Trophoblast cell (in vitro differentiated cells and primary cell): ENCODE data around the gene SMOC2.

Experiments
- DNase-seq, 2 donors: peaks; one replicate each; pipeline ENCODE4 v3.0.0-alpha.2; 2016
- H2AFZ ChIP-seq: 2 replicates; pipeline ENCODE4 v1.6.1; 2013; ENCODE audit warnings: low read length, moderate library complexity, mild to moderate bottlenecking; ENCODE audit not compliant: insufficient read depth, poor library complexity
- H2AK5ac ChIP-seq: 2 replicates; pipeline ENCODE4 v1.6.1; 2013; ENCODE audit warnings: mild to moderate bottlenecking, low read length
- H2BK120ac ChIP-seq: 2 replicates; pipeline ENCODE4 v1.6.1; 2013; ENCODE audit warnings: low read length, mild to moderate bottlenecking, moderate library complexity; ENCODE audit not compliant: insufficient read depth, poor library complexity
- H2BK12ac ChIP-seq: 2 replicates; pipeline ENCODE4 v1.6.1; 2013; ENCODE audit warnings: mild to moderate bottlenecking, low read length, moderate library complexity
- H2BK5ac ChIP-seq: 2 replicates; pipeline ENCODE4 v1.6.1; 2013; ENCODE audit warnings: low read length, low read depth, moderate library complexity, mild to moderate bottlenecking; ENCODE audit not compliant: poor library complexity
- H3K14ac ChIP-seq: 2 replicates; pipeline ENCODE4 v1.6.1; 2013; ENCODE audit warnings: mild to moderate bottlenecking, low read length
- H3K18ac ChIP-seq: 2 replicates; pipeline ENCODE4 v1.6.1; 2013; ENCODE audit warnings: mild to moderate bottlenecking, low read length
- H3K23ac ChIP-seq: 2 replicates; pipeline ENCODE4 v1.6.1; 2013; ENCODE audit warnings: low read length
- H3K27ac ChIP-seq: 2 replicates; pipeline ENCODE4 v1.5.1; 2013; ENCODE audit warnings: low read depth, mild to moderate bottlenecking, inconsistent platforms, low read length, moderate library complexity
- H3K27me3 ChIP-seq: 2 replicates; pipeline ENCODE4 v1.6.1; 2013; ENCODE audit warnings: inconsistent platforms, mild to moderate bottlenecking, low read length, moderate library complexity; ENCODE audit not compliant: insufficient read depth
- H3K36me3 ChIP-seq, 2 experiments: 1 replicate in 1 of 2; 2 replicates in 1 of 2; pipeline ENCODE4 v1.6.1; 2013; ENCODE audit warnings: low read length in 2 of 2, mild to moderate bottlenecking in 2 of 2, moderate library complexity in 1 of 2; ENCODE audit not compliant: insufficient read depth in 2 of 2, control insufficient read depth in 1 of 2
- H3K4ac ChIP-seq: 2 replicates; pipeline ENCODE4 v1.6.1; 2013; ENCODE audit warnings: low read depth, mild to moderate bottlenecking, low read length, moderate library complexity
- H3K4me1 ChIP-seq, 2 experiments: 1 replicate in 1 of 2; 2 replicates in 1 of 2; pipeline ENCODE4 v1.6.1; 2013; ENCODE audit warnings: low read length in 2 of 2, mild to moderate bottlenecking in 2 of 2, moderate library complexity in 1 of 2; ENCODE audit not compliant: insufficient read depth in 2 of 2, control insufficient read depth in 1 of 2
- H3K4me2 ChIP-seq: 2 replicates; pipeline ENCODE4 v1.6.1; 2013; ENCODE audit warnings: inconsistent platforms, mild to moderate bottlenecking, low read length, moderate library complexity
- H3K4me3 ChIP-seq: 2 replicates; pipeline ENCODE4 v1.5.1; 2013; ENCODE audit warnings: mild to moderate bottlenecking, low read depth, low read length, inconsistent platforms
- H3K79me1 ChIP-seq: one replicate; pipeline ENCODE4 v1.6.1; 2013; ENCODE audit warnings: low read length
- H3K79me2 ChIP-seq: 2 replicates; pipeline ENCODE4 v1.6.1; 2013; ENCODE audit warnings: low read length, mild to moderate bottlenecking; ENCODE audit not compliant: control insufficient read depth, insufficient read depth, poor library complexity
- H3K9ac ChIP-seq: 2 replicates; pipeline ENCODE4 v1.6.1; 2013; ENCODE audit warnings: mild to moderate bottlenecking, low read length
- H3K9me3 ChIP-seq: 2 replicates; pipeline ENCODE4 v1.6.1; 2013; ENCODE audit warnings: low read depth, mild to moderate bottlenecking, control low read depth, inconsistent platforms, low read length; ENCODE audit not compliant: insufficient read depth
- H4K12ac ChIP-seq: 2 replicates; pipeline ENCODE4 v1.6.1; 2013; ENCODE audit warnings: low read depth, mild to moderate bottlenecking, low read length, moderate library complexity
- H4K8ac ChIP-seq: 2 replicates; pipeline ENCODE4 v1.6.1; 2013; ENCODE audit warnings: low read depth, mild to moderate bottlenecking, low read length, moderate library complexity
- H4K91ac ChIP-seq: one replicate; pipeline ENCODE4 v1.6.1; 2013; ENCODE audit warnings: low read depth, mild to moderate bottlenecking, low read length, moderate library complexity
- WGBS: extraction: QIAGEN DNeasy Blood & Tissue Kit; methylation state at CpG from one replicate; pipeline ENCODE4 v1.1.7; 2013; ENCODE audit warnings: missing lambda C conversion rate; ENCODE audit not compliant: insufficient read length, insufficient coverage; ENCODE audit errors: extremely low coverage; 5-methylcytosine and 5-hydroxymethylcytosine counted together

The SMOC2 gene

DNA sequence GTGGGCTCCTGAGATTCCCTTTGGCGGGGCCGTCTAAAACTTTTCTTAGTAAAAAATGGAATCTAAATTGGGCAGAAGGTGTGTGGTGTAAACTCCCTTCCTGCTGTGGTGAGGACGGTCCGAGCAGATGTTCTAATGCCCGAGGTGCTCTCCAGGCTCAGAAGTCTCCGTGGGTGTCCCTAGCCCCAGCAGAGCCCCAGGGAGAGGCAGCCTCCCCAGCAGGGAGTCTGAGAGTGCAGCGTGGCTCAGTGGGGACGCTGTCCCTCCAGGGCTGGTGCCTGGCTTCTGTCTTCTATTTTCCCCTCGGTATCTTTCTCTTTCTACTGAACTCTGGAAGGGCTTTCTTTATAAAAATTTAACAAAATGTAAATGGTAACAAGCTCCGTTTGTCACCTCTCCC, 208.2 kb downstream of the SMOC2 start:
- peak overlapping the region; percentile 17 for H4K8ac ChIP-seq
- H3K36me3 ChIP-seq, result no peaks in the 10 kb centered on the region
- H3K9me3 ChIP-seq, result no peaks in the 10 kb centered on the region
- H4K91ac ChIP-seq, result peak overlapping the region; percentile 30
- H2BK12ac ChIP-seq, result peak overlapping the region; percentile 55
- H3K23ac ChIP-seq, result no peak overlapping the region
- H3K27ac ChIP-seq, result no peak overlapping the region
- no peak overlapping the region for H3K4me3 ChIP-seq
- H2BK120ac ChIP-seq, result peak overlapping the region; percentile 18
- H3K27me3 ChIP-seq, result no peaks in the 10 kb centered on the region
- no peak overlapping the region for H4K12ac ChIP-seq
- H3K79me2 ChIP-seq, result no peaks in the 10 kb centered on the region
- DNase-seq, result no peak
- H3K4me2 ChIP-seq, result no peak overlapping the region
- no peak overlapping the region for H3K9ac ChIP-seq
- peak overlapping the region; percentile 37 for H3K14ac ChIP-seq
- no peak overlapping the region for H2AK5ac ChIP-seq
- no peaks in the 10 kb centered on the region for H3K79me1 ChIP-seq
- no peak overlapping the region for H3K18ac ChIP-seq
- H3K4me1 ChIP-seq, result peaks cover 13 to 23% of the 10 kb centered on the region in 2 experiments
- no peak overlapping the region for H3K4ac ChIP-seq
- no CpG with 5 or more reads among the region's 10 CpGs for WGBS
- H2BK5ac ChIP-seq, result no peak overlapping the region
- H2AFZ ChIP-seq, result no peak overlapping the region

DNA sequence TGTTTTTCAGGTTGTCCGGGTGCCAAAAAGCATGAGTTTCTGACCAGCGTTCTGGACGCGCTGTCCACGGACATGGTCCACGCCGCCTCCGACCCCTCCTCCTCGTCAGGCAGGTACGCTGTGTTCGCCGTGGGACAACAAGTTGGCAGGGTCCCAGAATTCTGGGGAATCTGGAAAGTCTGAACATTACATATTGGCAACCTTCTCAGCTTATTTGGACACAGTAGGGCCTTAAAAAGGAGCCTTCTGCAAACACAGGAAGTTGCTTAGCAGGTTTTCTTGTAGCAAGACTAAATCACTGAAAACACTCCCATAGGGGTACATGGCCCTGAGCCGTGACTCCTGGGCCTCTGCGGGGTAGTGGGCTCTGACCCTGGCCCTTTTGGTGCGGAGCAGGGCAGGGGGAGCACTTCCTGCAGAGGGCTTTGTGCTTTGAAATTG, 209.7 kb downstream of the SMOC2 start:
- H4K91ac ChIP-seq, result peak overlapping the region; percentile 40
- peaks cover 5% of the 10 kb centered on the region for H3K9me3 ChIP-seq
- no peak overlapping the region for H3K4me3 ChIP-seq
- no peak for DNase-seq
- no peak overlapping the region for H4K12ac ChIP-seq
- H3K23ac ChIP-seq, result no peak overlapping the region
- no peak overlapping the region for H3K14ac ChIP-seq
- H2AFZ ChIP-seq, result peak overlapping the region; percentile 40
- no peaks in the 10 kb centered on the region for H3K79me1 ChIP-seq
- H3K4me1 ChIP-seq, result peaks cover 11 to 20% of the 10 kb centered on the region in 2 experiments
- H3K27me3 ChIP-seq, result no peaks in the 10 kb centered on the region
- no peak overlapping the region for H2BK5ac ChIP-seq
- H3K36me3 ChIP-seq, result no peaks in the 10 kb centered on the region
- peak overlapping the region; percentile 62 for H4K8ac ChIP-seq
- H3K4me2 ChIP-seq, result no peak overlapping the region
- H2BK12ac ChIP-seq, result peak overlapping the region; percentile 29
- H3K79me2 ChIP-seq, result no peaks in the 10 kb centered on the region
- H3K27ac ChIP-seq, result no peak overlapping the region
- H3K18ac ChIP-seq, result no peak overlapping the region
- H3K4ac ChIP-seq, result no peak overlapping the region
- no CpG with 5 or more reads among the region's 15 CpGs for WGBS
- no peak overlapping the region for H2AK5ac ChIP-seq
- H3K9ac ChIP-seq, result no peak overlapping the region
- no peak overlapping the region for H2BK120ac ChIP-seq

DNA sequence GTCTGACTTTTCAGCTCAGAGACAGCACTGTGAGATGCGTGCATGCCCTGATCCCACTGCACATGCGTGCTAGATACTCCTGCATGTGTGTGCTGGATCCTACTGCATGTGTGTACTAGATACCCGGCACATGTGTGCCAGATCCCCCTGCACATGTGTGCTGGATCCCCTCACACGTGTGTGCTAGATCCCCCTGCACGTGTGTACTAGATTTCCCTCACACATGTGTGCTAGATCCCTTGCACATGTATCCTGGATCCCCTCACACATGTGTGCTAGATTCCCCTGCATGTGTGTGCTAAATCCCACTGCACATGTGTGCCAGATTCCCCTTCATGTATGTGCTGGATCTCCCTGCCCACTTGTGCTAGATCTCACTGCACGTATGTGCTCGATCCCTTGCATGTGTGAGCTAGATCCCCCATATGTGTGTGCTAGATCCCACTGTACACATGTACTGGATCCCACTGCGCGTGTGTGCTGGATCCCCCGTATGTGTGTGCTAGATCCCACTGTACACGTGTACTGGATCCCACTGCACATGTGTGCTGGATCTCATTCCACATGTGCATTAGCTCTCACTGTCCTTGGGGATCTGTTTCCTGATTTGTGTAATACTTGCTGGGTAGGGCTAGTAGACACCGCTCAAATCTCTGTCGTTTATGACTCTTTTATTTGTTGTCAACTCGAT, 214.6 kb downstream of the SMOC2 start:
- no peak overlapping the region for H3K14ac ChIP-seq
- no peak overlapping the region for H4K12ac ChIP-seq
- H2AK5ac ChIP-seq, result no peak overlapping the region
- H3K36me3 ChIP-seq, result no peaks in the 10 kb centered on the region
- no peak overlapping the region for H3K4me3 ChIP-seq
- H3K79me2 ChIP-seq, result no peaks in the 10 kb centered on the region
- peak overlapping the region; percentile 42 for H3K9ac ChIP-seq
- no peak overlapping the region for H4K8ac ChIP-seq
- no CpG with 5 or more reads among the region's 14 CpGs for WGBS
- no peak overlapping the region for H2BK120ac ChIP-seq
- no peak for DNase-seq
- H3K9me3 ChIP-seq, result peaks cover 16% of the 10 kb centered on the region
- H3K79me1 ChIP-seq, result no peaks in the 10 kb centered on the region
- no peak overlapping the region for H3K4ac ChIP-seq
- no peak overlapping the region for H3K18ac ChIP-seq
- peaks cover 3% of the 10 kb centered on the region in 2 experiments for H3K4me1 ChIP-seq
- H3K4me2 ChIP-seq, result no peak overlapping the region
- H3K23ac ChIP-seq, result no peak overlapping the region
- H2AFZ ChIP-seq, result no peak overlapping the region
- H3K27ac ChIP-seq, result no peak overlapping the region
- H4K91ac ChIP-seq, result no peak overlapping the region
- H3K27me3 ChIP-seq, result no peaks in the 10 kb centered on the region
- H2BK5ac ChIP-seq, result no peak overlapping the region
- no peak overlapping the region for H2BK12ac ChIP-seq

DNA sequence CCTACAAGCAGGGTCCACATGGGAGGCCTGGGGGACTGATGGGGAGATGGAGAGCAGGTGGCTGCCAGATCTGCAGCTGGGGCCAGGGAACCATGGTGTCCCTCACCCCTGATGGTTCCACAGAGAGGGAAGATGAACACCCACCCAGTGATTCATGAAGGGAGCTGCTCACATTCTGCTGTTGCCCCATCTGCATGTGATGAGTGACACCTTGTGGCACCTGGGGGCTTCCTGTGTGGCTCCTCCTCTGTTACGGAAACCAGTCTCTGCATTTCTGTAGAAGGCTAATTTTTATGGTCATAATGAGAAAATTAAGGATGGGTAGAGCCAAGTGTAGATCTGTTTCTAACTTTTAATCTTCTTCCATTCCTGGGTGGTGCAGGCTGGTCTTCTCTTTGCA, 217.1 kb downstream of the SMOC2 start:
- H2AK5ac ChIP-seq, result no peak overlapping the region
- H2BK120ac ChIP-seq, result no peak overlapping the region
- H4K91ac ChIP-seq, result no peak overlapping the region
- H3K4ac ChIP-seq, result no peak overlapping the region
- no peaks in the 10 kb centered on the region for H3K79me1 ChIP-seq
- no peak overlapping the region for H3K14ac ChIP-seq
- WGBS, result no CpG with 5 or more reads among the region's 1 CpG
- H3K27me3 ChIP-seq, result no peaks in the 10 kb centered on the region
- H3K4me3 ChIP-seq, result no peak overlapping the region
- H3K4me2 ChIP-seq, result no peak overlapping the region
- H3K23ac ChIP-seq, result no peak overlapping the region
- H3K79me2 ChIP-seq, result no peaks in the 10 kb centered on the region
- no peak overlapping the region for H4K8ac ChIP-seq
- no peaks in the 10 kb centered on the region for H3K4me1 ChIP-seq
- H3K18ac ChIP-seq, result no peak overlapping the region
- no peak overlapping the region for H2AFZ ChIP-seq
- DNase-seq, result no peak
- H3K27ac ChIP-seq, result no peak overlapping the region
- peaks cover 16% of the 10 kb centered on the region for H3K9me3 ChIP-seq
- H2BK5ac ChIP-seq, result no peak overlapping the region
- no peaks in the 10 kb centered on the region for H3K36me3 ChIP-seq
- H2BK12ac ChIP-seq, result no peak overlapping the region
- H4K12ac ChIP-seq, result no peak overlapping the region
- no peak overlapping the region for H3K9ac ChIP-seq
